Thymus (tissue), 2 donors: ENCODE measurements around the gene AMPD3. TPM values are rescaled to one million over a fixed set of nuclear protein-coding genes. Genes with fewer than 3 reads are reported as not detected.

Experiments used
- polyA plus RNA-seq: library from polyadenylated mRNA; stranded (reverse); fragments of 200-250 nt; gene quantifications from one replicate; pipeline ENCODE4 v1.2.3, GENCODE V29; 2013
- total RNA-seq: library from RNA; stranded (reverse); fragments of 120-200 nt; gene quantifications from one replicate; pipeline ENCODE4 v1.2.4, GENCODE V29; 2013
- donor health status: healthy.

AMPD3 gene
- total and polyA plus RNA-seq, 2 donors = 13.1 to 13.6 TPM

Other genes starting within 250 kb of the AMPD3 start
- 10.2 TPM for gene SBF2, start 161.0 kb upstream of the AMPD3 start, total RNA-seq
- 8.1 TPM for gene SBF2, start 161.0 kb upstream of the AMPD3 start, polyA plus RNA-seq
- gene ADM, start 150.2 kb upstream of the AMPD3 start, total RNA-seq = 4.7 TPM
- 37.4 TPM for gene ADM, start 150.2 kb upstream of the AMPD3 start, polyA plus RNA-seq
- gene RNF141, start 85.9 kb downstream of the AMPD3 start, total RNA-seq = 20.4 TPM
- 20.0 TPM for gene RNF141, start 85.9 kb downstream of the AMPD3 start, polyA plus RNA-seq
- 4.1 TPM for gene LYVE1, start 113.4 kb downstream of the AMPD3 start, total RNA-seq
- 16.1 TPM for gene LYVE1, start 113.4 kb downstream of the AMPD3 start, polyA plus RNA-seq
- 1.7 TPM for gene IRAG1, start 238.5 kb downstream of the AMPD3 start, total RNA-seq
- gene IRAG1, start 238.5 kb downstream of the AMPD3 start, polyA plus RNA-seq = 3.1 TPM